ENCODE results near the gene FOS.
"Not testable (repeated sequence)": the region's sequence is repeated elsewhere in the genome, so short reads cannot be mapped to it uniquely, and the experiment has no call there.

FOS gene

DNA sequence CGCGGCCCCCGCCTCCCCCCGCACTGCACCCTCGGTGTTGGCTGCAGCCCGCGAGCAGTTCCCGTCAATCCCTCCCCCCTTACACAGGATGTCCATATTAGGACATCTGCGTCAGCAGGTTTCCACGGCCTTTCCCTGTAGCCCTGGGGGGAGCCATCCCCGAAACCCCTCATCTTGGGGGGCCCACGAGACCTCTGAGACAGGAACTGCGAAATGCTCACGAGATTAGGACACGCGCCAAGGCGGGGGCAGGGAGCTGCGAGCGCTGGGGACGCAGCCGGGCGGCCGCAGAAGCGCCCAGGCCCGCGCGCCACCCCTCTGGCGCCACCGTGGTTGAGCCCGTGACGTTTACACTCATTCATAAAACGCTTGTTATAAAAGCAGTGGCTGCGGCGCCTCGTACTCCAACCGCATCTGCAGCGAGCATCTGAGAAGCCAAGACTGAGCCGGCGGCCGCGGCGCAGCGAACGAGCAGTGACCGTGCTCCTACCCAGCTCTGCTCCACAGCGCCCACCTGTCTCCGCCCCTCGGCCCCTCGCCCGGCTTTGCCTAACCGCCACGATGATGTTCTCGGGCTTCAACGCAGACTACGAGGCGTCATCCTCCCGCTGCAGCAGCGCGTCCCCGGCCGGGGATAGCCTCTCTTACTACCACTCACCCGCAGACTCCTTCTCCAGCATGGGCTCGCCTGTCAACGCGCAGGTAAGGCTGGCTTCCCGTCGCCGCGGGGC lies at the start of gene FOS:
FOS (plus strand) TSS at position 407 of the 731 bp plus-strand sequence; CDS start at position 562, 155 bp downstream.
- Mint-ChIP-seq H3K4me3 (peak within 1 kb of the TSS; percentile 90), H3K9me3 (no peaks in the 10 kb centered on the region)
- ATAC-seq (ENCODE audit: low read depth): peak; percentile 62

DNA sequence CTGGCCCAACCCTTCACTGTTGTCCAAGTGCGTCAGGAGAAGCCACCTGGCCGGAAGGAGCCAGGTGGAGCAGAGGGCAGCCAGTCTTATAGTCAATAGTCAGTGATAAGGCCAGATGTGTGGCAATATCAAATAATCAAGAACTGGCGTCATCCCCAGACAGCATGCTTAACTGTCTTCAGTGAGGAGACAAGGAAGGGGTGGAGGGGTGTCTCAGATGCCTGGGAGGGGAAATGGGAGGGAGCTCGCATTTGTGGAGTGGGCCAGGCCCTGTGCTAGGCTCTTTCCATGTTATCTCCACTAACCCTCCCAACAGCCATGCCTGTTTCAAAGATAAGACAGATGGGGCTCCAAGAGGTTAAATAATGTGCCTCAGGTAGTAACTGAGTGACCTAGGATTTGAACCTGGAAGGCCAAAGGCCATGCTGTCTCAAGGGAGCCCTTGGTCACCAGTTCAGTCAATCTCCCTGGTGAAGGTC lies 48.9 kb upstream of the FOS start:
- Mint-ChIP-seq H3K36me3 (no peaks in the 10 kb centered on the region), H3K27ac (peak overlapping the region; percentile 48), H3K4me1 (peaks cover 34% of the 10 kb centered on the region), H3K27me3 (peaks cover 2% of the 10 kb centered on the region), H3K4me3 (no peak overlapping the region), H3K9me3 (no peaks in the 10 kb centered on the region)
- no peak for DNase-seq (ENCODE audit: low spot score in 2 of 2)
- no peak for ATAC-seq (ENCODE audit: low read depth)

More for the DNA sequence above, at the start of gene FOS:
- H3K27ac Mint-ChIP-seq: peak within 1 kb of the TSS; percentile 99
- H3K27me3 Mint-ChIP-seq: peaks cover 25% of the 10 kb centered on the region
- DNase-seq (ENCODE audit: low spot score in 2 of 2): peak; percentile 95 to 97
- peaks cover 4% of the 10 kb centered on the region for H3K36me3 Mint-ChIP-seq
- H3K4me1 Mint-ChIP-seq: peaks cover 38% of the 10 kb centered on the region

DNA sequence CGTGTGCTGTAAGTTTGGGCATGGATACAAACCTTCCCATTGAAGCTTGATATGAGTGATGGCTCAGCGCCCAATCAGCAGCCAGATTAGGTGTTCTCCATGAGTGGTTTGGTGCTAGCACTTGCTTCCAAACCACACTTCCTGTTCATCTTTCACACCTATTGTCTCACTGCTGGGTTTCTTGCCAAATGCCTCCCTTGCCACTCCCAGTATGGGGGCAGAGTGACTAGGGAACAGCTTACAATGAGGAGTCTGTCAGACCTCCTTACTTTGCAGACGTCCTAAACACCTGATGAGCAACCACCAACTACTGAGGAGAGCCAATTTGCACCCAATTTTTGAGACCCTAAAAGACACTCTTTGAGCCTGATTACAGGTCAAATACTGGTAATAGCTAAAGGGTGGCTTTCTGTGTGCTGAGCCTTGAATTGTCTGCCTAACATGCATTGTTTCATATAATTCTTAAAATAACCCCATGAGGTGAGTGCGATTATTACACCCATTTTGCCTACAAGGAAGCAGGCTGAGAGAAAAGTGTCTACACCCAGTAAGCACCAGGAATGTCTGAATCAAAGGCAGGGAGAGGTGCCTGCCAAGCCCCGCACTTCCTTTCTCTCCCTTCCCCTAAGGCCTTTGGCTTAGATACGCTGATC lies 48.4 kb upstream of the FOS start:
- Mint-ChIP-seq H3K36me3 (no peaks in the 10 kb centered on the region), H3K4me3 (no peak overlapping the region), H3K27me3 (peaks cover 2% of the 10 kb centered on the region), H3K4me1 (peaks cover 34% of the 10 kb centered on the region), H3K9me3 (no peaks in the 10 kb centered on the region), H3K27ac (peak overlapping the region; percentile 48)
- DNase-seq (ENCODE audit: low spot score in 2 of 2) (peak in 1 of 2 donors; percentile 34), ATAC-seq (ENCODE audit: low read depth) (peak; percentile 91)

DNA sequence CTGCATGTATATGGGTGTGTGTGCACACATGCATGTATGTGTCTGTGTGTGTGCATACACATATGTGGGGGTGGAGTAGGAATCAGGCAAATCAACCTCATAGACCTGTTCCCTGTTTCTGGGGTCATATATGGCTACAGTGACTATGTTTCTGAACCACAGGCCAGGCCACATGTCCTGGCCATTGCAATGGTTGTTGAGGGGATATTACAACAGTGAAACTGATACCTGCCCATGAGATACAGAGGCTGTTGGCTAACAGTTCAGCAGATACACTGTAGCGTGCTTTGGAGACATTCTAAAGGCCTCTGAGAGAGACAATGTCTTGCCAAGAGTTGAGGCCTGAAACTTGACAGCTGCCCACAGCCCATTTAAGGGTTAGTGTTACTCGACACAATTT lies 47.3 kb upstream of the FOS start:
- Mint-ChIP-seq H3K27me3 (peaks cover 2% of the 10 kb centered on the region), H3K4me1 (peaks cover 34% of the 10 kb centered on the region), H3K27ac (no peak overlapping the region), H3K9me3 (no peaks in the 10 kb centered on the region), H3K36me3 (no peaks in the 10 kb centered on the region), H3K4me3 (no peak overlapping the region)
- no peak for DNase-seq (ENCODE audit: low spot score in 2 of 2)
- no peak for ATAC-seq (ENCODE audit: low read depth)

DNA sequence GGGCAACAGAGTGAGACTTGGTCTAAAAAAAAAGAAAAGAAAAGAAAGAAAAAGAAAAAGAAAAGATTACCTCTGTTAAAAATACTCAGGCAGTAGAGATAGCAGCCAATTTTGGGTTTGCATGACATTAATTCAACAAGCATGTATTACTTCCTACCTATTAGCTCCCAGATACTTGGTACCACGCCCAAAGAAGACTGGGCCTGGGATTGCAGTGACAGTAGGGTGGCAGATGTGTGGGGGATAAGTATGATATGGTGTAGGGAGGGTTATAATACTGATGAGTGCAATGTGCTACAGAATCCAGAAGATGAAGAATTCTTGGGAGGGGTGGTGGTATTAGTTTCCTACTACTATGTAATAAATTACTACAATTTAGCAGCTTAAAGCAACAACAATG lies 46.4 kb upstream of the FOS start:
- H3K27me3 Mint-ChIP-seq: peaks cover 2% of the 10 kb centered on the region
- ATAC-seq (ENCODE audit: low read depth) (no peak), DNase-seq (ENCODE audit: low spot score in 2 of 2) (no peak)
- H3K9me3 Mint-ChIP-seq: no peaks in the 10 kb centered on the region
- peaks cover 29% of the 10 kb centered on the region for H3K4me1 Mint-ChIP-seq
- no peaks in the 10 kb centered on the region for H3K36me3 Mint-ChIP-seq
- no peak overlapping the region for H3K4me3 Mint-ChIP-seq
- H3K27ac Mint-ChIP-seq: no peak overlapping the region

DNA sequence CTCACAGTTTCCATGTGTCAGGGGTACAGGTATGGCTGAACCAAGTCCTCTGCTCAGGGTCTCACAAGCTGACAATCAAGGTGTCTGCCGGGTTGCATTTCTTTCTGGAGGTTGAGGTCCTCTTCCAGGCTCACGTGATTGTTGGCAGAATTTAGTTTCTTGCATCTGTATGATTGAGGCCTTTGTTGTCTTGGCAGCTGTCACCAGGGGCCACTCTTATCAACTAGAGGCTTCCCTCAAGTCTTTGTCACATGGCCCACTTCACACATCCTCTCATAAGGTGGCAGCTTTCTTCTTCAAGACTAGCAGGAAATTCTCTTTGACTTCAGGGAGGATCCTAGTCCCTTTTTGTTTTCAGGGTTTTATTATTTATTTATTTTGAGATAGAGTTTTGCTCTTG lies 46.0 kb upstream of the FOS start:
- Mint-ChIP-seq H3K36me3 (no peaks in the 10 kb centered on the region), H3K9me3 (no peaks in the 10 kb centered on the region), H3K4me1 (peaks cover 29% of the 10 kb centered on the region), H3K27me3 (peaks cover 4% of the 10 kb centered on the region), H3K4me3 (no peak overlapping the region), H3K27ac (no peak overlapping the region)
- ATAC-seq (ENCODE audit: low read depth) (no peak), DNase-seq (ENCODE audit: low spot score in 2 of 2) (no peak)

DNA sequence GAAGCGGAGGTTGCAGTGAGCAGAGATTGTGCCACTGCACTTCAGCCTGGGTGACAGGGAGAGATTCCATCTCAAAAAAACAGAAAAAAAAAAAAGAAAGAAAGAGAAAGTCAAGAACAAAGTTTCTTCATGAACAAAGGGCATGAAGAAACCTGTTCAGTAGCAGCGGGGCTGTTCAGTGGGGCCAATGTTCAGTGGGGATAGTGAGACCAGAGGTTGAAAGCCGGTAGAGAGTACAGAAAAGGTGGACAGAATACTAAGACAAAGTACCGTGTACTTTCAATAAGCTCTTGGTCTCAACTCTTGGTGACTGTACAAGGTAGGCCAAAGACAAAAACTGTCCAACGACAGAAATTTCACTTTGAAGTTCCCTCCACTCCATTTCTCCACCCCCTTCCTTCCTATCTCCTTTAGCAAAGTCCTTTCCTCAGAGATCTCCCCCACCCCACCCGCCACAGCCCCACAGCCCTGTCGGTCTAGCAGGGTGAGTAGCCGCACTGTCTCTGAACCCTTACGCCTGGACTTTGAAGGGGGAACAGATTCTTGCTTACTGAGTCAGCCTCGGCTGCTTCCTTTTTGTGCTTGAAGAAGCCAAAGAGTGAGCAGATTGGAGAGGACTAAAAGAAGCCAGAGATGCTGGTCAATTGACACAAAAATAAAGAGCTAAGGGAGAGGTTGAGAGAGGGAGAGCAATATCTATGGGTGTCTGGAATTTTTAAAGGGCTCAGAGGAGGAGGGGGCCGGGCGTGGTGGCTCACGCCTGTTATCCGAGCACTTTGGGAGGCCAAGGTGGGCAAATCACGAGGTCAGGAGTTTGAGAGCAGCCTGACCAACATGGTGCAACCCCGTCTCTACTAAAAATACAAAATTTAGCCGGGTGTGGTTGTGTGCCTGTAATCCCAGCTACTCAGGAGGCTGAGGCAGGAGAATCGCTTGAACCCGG lies 44.2 kb upstream of the FOS start:
- no peaks in the 10 kb centered on the region for H3K9me3 Mint-ChIP-seq
- H3K27ac Mint-ChIP-seq: no peak overlapping the region
- H3K4me1 Mint-ChIP-seq: peaks cover 15% of the 10 kb centered on the region
- H3K27me3 Mint-ChIP-seq: peaks cover 6% of the 10 kb centered on the region
- ATAC-seq (ENCODE audit: low read depth) (no peak), DNase-seq (ENCODE audit: low spot score in 2 of 2) (no peak)
- no peaks in the 10 kb centered on the region for H3K36me3 Mint-ChIP-seq
- H3K4me3 Mint-ChIP-seq: no peak overlapping the region

DNA sequence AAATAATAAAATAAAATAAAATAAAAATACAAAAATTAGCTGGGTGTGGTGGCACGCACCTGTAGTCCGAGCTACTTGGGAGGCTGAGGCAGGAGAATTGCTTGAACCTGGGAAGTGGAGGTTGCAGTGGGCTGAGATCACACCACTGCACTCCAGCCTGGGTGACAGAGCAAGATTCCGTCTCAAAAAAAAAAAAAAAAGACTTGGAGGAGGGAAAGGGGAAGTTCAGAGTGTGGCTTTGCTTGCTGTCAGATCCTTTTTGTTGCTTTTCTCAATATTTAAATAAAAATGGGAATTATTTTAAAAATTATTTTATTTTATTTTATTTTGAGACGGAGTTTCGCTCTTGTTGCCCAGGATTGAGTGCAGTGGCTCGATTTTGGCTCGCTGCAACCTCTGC lies 43.4 kb upstream of the FOS start:
- DNase-seq (ENCODE audit: low spot score in 2 of 2); H3K27me3 Mint-ChIP-seq; H3K9me3 Mint-ChIP-seq; H3K27ac Mint-ChIP-seq; ATAC-seq (ENCODE audit: low read depth); H3K36me3 Mint-ChIP-seq; H3K4me3 Mint-ChIP-seq: not testable (repeated sequence)
- peaks cover 10% of the 10 kb centered on the region for H3K4me1 Mint-ChIP-seq

DNA sequence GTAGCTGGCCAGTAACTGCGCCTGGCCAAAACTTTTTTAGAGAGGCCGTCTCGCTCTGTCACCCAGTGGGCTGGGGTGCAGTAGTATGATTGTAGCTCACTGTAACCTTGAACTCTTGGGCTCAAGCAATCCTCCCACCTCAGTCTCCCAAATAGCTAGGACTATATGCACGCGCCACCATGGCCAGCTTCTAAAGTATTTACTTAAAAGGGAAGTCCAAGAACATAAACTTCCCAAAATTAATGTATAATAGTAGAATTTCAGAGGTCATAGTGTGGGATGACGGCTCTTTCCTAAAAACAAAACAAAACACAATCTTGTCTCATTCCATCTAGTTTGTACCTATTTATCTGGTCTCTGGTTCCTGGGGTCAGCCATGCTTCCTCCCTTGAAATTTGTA lies 42.2 kb upstream of the FOS start:
- Mint-ChIP-seq H3K27ac (no peak overlapping the region), H3K4me1 (peaks cover 4% of the 10 kb centered on the region), H3K27me3 (peaks cover 8% of the 10 kb centered on the region), H3K36me3 (no peaks in the 10 kb centered on the region), H3K9me3 (no peaks in the 10 kb centered on the region), H3K4me3 (no peak overlapping the region)
- DNase-seq (ENCODE audit: low spot score in 2 of 2): no peak
- ATAC-seq (ENCODE audit: low read depth): no peak

DNA sequence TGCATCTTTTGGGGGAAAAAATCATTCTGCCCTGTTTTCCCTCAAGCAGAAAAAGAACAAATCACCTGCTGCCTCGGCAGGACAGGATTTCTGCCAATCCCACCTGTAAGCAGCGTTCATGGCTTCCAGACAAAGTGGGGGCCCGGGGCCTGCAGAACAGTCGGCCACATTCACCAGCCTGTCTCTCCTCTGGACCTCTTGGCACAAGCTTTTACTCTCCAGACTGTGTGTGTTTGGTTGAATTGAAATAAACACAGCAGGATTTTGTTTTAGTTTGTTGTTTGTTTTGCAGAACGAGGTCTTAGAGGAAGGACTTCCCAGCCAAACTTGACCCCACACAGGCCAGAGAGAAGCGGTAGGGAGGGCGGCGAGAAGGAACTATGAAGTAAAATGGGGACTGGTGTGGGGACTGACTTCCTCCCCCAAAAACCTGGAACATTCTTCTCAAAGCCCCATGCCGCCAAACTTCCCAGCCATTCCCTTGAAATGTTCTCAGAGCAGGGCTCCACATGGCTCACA lies 41.7 kb upstream of the FOS start:
- no peak for ATAC-seq (ENCODE audit: low read depth)
- Mint-ChIP-seq H3K9me3 (no peaks in the 10 kb centered on the region), H3K4me3 (no peak overlapping the region), H3K27me3 (peaks cover 9% of the 10 kb centered on the region), H3K4me1 (peaks cover 4% of the 10 kb centered on the region), H3K27ac (no peak overlapping the region), H3K36me3 (no peaks in the 10 kb centered on the region)
- DNase-seq (ENCODE audit: low spot score in 2 of 2): no peak

DNA sequence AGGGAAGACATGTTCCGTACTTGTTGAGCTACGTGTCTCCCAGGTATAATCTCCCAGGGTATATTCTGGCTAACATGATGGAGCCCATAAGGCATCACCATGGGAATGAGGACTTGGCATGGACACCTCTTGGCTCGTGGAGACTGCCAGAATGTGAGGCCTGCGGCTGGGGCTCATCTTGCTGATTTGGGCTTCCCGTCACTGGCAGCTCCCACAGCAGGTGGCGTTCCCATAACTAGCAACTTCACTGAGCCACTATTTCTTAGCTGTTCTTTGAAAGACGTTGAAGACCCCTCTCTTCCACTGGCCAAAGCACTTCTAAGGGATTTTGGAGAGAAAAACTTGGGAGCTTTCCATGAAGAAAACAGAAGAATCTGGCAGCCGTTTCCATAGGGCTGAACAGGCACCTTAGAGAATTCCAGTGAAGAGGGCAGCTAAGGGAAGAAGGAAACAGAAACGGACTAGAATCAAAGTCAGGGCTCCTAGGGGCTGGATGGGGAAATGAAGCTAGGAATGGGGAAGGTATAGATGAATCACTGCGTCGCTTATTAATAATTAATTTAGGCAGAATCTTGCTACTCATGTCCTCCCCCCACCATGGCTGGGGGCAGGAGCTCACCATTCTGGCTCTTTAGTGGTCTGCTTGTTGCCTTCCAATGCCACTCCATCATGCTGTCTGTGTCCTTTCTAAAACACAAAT lies 39.7 kb upstream of the FOS start:
- Mint-ChIP-seq H3K27me3 (peaks cover 13% of the 10 kb centered on the region), H3K27ac (no peak overlapping the region), H3K9me3 (no peaks in the 10 kb centered on the region), H3K4me3 (no peak overlapping the region), H3K4me1 (no peaks in the 10 kb centered on the region), H3K36me3 (no peaks in the 10 kb centered on the region)
- no peak for ATAC-seq (ENCODE audit: low read depth)
- no peak for DNase-seq (ENCODE audit: low spot score in 2 of 2)

DNA sequence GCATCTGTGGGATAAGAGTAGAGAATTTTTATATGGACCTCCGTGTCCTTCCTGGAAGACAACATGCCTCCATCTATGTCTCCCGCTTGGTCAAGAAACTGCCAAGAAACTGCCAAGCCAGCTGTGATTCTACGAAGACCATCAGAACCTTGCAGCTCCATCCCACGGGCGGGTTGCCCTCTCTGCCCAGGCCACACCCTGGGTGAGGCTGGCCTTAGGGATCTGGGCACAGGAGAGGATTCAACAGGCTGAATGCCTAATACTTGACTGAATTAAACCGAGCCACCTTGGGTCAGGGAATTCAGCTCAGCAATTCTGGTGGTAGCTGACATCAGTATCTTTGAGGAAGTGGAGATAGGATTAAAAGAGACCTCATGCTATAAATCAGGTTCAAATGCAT lies 37.8 kb upstream of the FOS start:
- Mint-ChIP-seq H3K36me3 (no peaks in the 10 kb centered on the region), H3K27me3 (peaks cover 13% of the 10 kb centered on the region), H3K4me1 (no peaks in the 10 kb centered on the region)

DNA sequence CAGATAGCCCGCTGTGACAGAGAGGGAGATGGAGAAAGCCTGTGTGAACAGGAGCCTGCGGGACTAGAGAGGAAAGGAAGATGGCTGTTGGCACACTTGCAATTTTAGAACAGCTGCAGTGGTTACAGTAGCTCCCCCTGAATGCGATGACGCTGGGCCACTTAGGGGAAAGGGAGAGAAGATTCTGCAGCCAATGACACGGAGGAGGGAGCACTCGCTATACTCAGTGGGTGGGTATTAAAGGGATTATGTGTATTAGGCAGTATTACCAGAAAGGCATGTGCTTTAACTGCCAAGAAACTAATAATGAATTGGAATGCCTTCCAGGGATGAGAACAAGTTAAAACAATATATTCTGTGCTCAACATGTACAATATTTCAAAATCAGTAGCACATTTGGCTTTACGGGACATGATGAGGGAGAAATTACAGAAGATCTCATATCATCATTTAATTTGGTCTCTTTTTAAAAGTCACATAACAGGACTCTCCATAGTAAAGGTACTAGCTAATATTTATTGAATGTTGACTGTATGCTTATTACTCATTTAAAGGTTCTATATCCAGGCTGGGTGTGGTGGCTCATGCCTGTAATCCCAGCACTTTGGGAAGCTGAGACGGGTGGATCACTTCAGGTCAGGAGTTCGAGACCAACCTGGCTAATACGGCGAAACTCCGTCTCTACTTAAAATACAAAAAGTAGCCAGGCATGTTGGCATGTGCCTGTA lies 35.9 kb upstream of the FOS start:
- no peak for ATAC-seq (ENCODE audit: low read depth)
- no peak for DNase-seq (ENCODE audit: low spot score in 2 of 2)
- no peak overlapping the region for H3K4me3 Mint-ChIP-seq
- H3K27me3 Mint-ChIP-seq: peaks cover 15% of the 10 kb centered on the region
- H3K36me3 Mint-ChIP-seq: no peaks in the 10 kb centered on the region
- H3K4me1 Mint-ChIP-seq: peaks cover 5% of the 10 kb centered on the region
- no peaks in the 10 kb centered on the region for H3K9me3 Mint-ChIP-seq
- H3K27ac Mint-ChIP-seq: no peak overlapping the region

More for the DNA sequence above, 37.8 kb upstream of the FOS start:
- Mint-ChIP-seq H3K9me3 (no peaks in the 10 kb centered on the region), H3K4me3 (no peak overlapping the region), H3K27ac (no peak overlapping the region)
- DNase-seq (ENCODE audit: low spot score in 2 of 2): no peak
- no peak for ATAC-seq (ENCODE audit: low read depth)

Measured in memory B cell (primary cell).